Measurements from ENCODE around the gene KCTD18. TPM values are rescaled to one million over a fixed set of nuclear protein-coding genes. Genes with fewer than 3 reads are reported as not detected.

KCTD18 gene
- total and polyA plus RNA-seq, 10 of the 15 experiments (the other 5 are each of a cell fraction or from before 2014, with no cell fraction given), result 1.4 to 16.9 (median 12.5) TPM

GRCh38 chr2:200453853-200454534, 55.9 kb downstream of the KCTD18 start:
- ChIA-PET SMC1A (ENCODE audit: uncharacterized antibody, unreplicated experiment) (interaction anchor here (0.7 to 5.3 kb wide), 7 partner anchors 8 to 58 kb away, joined by 3 to 41 read pairs (median 5); no protein-coding TSS in a partner anchor), POLR2A (no interaction called here), RAD21 (ENCODE audit: unreplicated experiment) (interaction anchor here (4.0 to 5.1 kb wide), 2 partner anchors 18 to 29 kb away, joined by 31 to 33 read pairs; no protein-coding TSS in a partner anchor), CTCF (interaction anchor here (1.0 to 5.3 kb wide), 5 partner anchors 14 to 476 kb away, joined by 3 to 37 read pairs (median 7); no protein-coding TSS in a partner anchor)
- TF ChIP-seq NRF1 (conservative IDR thresholded peaks at IDR 0.05; ENCODE audit: low read depth, low read length), result no peak
- no peak for TF ChIP-seq STAT1 (conservative IDR thresholded peaks at IDR 0.05)
- Histone ChIP-seq H3K4me2 (ENCODE audit: control insufficient read depth, insufficient read depth) (no peak overlapping the region), H3K9me3 (replicated peaks; ENCODE audit: control insufficient read depth, insufficient read depth, low read length) (no peaks in the 10 kb centered on the region), H3K27me3 (replicated peaks in 1 of 2; ENCODE audit: control insufficient read depth in 2 of 2, insufficient read depth in 2 of 2, low read length in 1 of 2) (no peaks in the 10 kb centered on the region), H3K4me3 (no peak overlapping the region), H3K79me2 (ENCODE audit: control insufficient read depth, insufficient read depth, low read length) (no peaks in the 10 kb centered on the region), H3K36me3 (ENCODE audit: control insufficient read depth in 2 of 2, insufficient read depth in 2 of 2, low read length in 1 of 2) (no peaks in the 10 kb centered on the region; a peak in 1 of 4 replicates), H4K20me1 (ENCODE audit: control insufficient read depth, insufficient read depth) (no peaks in the 10 kb centered on the region), H3K27ac (ENCODE audit: control insufficient read depth, insufficient read depth) (no peak overlapping the region), H3K4me1 (ENCODE audit: control insufficient read depth, insufficient read depth, low read length) (peaks cover 17% of the 10 kb centered on the region), H3K9ac (ENCODE audit: control insufficient read depth, insufficient read depth, low read length) (no peak overlapping the region), H2AFZ (ENCODE audit: control insufficient read depth, low read depth, low read length) (no peak overlapping the region)
- in situ Hi-C loops (cut with MboI) (no loop called here), intact Hi-C loops (cut with micrococcal nuclease; ENCODE audit: unreplicated experiment) (loop anchor here (2.0 kb wide), 1 partner anchor 17 kb away; no protein-coding TSS in a partner anchor)
- ATAC-seq, result no peak
- DNase-seq (ENCODE audit: low read depth, low spot score), result no peak
- WGBS (ENCODE audit: insufficient coverage, insufficient replicate concordance, low lambda C conversion rate, missing lambda C conversion rate), result 70% methylated on average over 5 of the region's 5 CpGs
- FAIRE-seq, result no peak
- no TSS peak for BruUV-seq (replicated peaks)

- DNase-seq (ENCODE audit: low read depth, low spot score) (no peak), ATAC-seq (no peak), FAIRE-seq (no peak)
- Histone ChIP-seq H3K9ac (ENCODE audit: control insufficient read depth, insufficient read depth, low read length) (no peak overlapping the region), H3K27me3 (replicated peaks in 1 of 2; ENCODE audit: control insufficient read depth in 2 of 2, insufficient read depth in 2 of 2, low read length in 1 of 2) (no peaks in the 10 kb centered on the region), H3K9me3 (replicated peaks; ENCODE audit: control insufficient read depth, insufficient read depth, low read length) (no peaks in the 10 kb centered on the region), H3K4me3 (no peak overlapping the region), H3K4me1 (ENCODE audit: control insufficient read depth, insufficient read depth, low read length) (peaks cover 17% of the 10 kb centered on the region), H3K4me2 (ENCODE audit: control insufficient read depth, insufficient read depth) (no peak overlapping the region), H4K20me1 (ENCODE audit: control insufficient read depth, insufficient read depth) (no peaks in the 10 kb centered on the region), H3K27ac (ENCODE audit: control insufficient read depth, insufficient read depth) (no peak overlapping the region), H3K36me3 (ENCODE audit: control insufficient read depth in 2 of 2, insufficient read depth in 2 of 2, low read length in 1 of 2) (no peaks in the 10 kb centered on the region; a peak in 1 of 4 replicates), H2AFZ (ENCODE audit: control insufficient read depth, low read depth, low read length) (no peak overlapping the region), H3K79me2 (ENCODE audit: control insufficient read depth, insufficient read depth, low read length) (no peaks in the 10 kb centered on the region)
- RAD21 ChIA-PET (ENCODE audit: unreplicated experiment), result interaction anchor here (4.0 to 5.1 kb wide), 2 partner anchors 18 to 30 kb away, joined by 31 to 33 read pairs; no protein-coding TSS in a partner anchor
- intact Hi-C loops (cut with micrococcal nuclease; ENCODE audit: unreplicated experiment), result no loop called here
- BruUV-seq (replicated peaks), result no TSS peak
- CTCF ChIA-PET, result interaction anchor here (4.2 to 5.3 kb wide), 2 partner anchors 18 to 29 kb away, joined by 32 to 37 read pairs; no protein-coding TSS in a partner anchor
- 91% methylated on average over 8 of the region's 8 CpGs for WGBS (ENCODE audit: insufficient coverage, insufficient replicate concordance, low lambda C conversion rate, missing lambda C conversion rate)
- in situ Hi-C loops (cut with MboI), result no loop called here
- POLR2A ChIA-PET, result no interaction called here
- SMC1A ChIA-PET (ENCODE audit: uncharacterized antibody, unreplicated experiment), result interaction anchor here (0.6 to 5.3 kb wide), 3 partner anchors 8 to 897 kb away, joined by 3 to 41 read pairs (median 3); no protein-coding TSS in a partner anchor
- TF ChIP-seq RCOR1 (conservative IDR thresholded peaks at IDR 0.05; ENCODE audit: low read depth, low read length) (no peak), MTA2 (IDR thresholded peaks at IDR 0.05; ENCODE audit: low read depth) (no peak), E4F1 (IDR thresholded peaks at IDR 0.05; ENCODE audit: borderline replicate concordance, partially characterized antibody) (no peak), SMAD5 (IDR thresholded peaks at IDR 0.05; ENCODE audit: low read depth) (no peak), PKNOX1 (IDR thresholded peaks at IDR 0.05) (no peak), SIN3A (IDR thresholded peaks at IDR 0.05; ENCODE audit: low read depth, low read length) (no peak), TCF12 (IDR thresholded peaks at IDR 0.05; ENCODE audit: low read depth, low read length) (no peak), BACH1 (IDR thresholded peaks at IDR 0.05; ENCODE audit: borderline replicate concordance) (no peak)
Measured at GRCh38 chr2:200453142-200453852, 56.6 kb downstream of the KCTD18 start.
